NCI-H69 (cell line): ENCODE data around the gene EPB41L2.

ENCODE experiments used
- DNase-seq: peaks from one replicate; lab custom pipeline; 2025; lab: John Stamatoyannopoulos, UW

Gene EPB41L2

DNA sequence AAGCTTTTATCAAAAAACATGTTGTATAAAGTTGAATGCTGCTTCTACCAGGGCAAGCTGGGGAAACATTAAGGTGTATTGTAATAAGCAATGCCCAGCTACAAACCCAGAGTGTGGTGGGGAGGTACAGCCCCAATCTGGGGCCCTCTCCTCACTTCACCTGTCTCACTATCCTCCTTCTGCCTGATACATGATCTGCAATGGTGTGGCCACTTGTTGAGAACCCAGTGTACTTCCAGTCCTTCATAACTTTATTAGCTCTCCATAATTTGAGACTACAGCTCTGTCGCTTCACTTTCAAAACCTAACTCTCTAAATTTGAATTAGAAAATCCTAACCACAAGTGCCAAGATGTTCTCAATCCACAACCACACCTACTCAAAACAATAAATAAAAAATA lies 84.9 kb downstream of the EPB41L2 start:
- no peak for DNase-seq

DNA sequence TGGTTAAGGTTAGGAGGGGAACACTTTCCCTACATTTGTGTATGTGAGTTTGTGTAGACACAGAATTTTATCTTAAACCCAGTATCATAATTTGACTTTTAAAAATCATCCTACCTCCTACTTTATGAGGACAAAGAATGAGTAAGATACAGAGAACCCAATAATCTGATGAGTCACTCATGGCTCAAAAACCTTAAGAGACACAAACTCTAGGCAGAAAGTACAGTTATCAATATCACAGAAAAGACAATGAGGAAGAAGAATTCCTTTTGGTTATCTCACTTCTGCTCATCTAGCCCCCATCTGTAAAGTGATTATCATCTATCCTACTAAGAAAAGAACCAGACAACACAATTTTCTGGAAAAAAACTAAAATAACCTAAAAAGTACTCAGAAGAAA lies 87.7 kb downstream of the EPB41L2 start:
- no peak for DNase-seq

DNA sequence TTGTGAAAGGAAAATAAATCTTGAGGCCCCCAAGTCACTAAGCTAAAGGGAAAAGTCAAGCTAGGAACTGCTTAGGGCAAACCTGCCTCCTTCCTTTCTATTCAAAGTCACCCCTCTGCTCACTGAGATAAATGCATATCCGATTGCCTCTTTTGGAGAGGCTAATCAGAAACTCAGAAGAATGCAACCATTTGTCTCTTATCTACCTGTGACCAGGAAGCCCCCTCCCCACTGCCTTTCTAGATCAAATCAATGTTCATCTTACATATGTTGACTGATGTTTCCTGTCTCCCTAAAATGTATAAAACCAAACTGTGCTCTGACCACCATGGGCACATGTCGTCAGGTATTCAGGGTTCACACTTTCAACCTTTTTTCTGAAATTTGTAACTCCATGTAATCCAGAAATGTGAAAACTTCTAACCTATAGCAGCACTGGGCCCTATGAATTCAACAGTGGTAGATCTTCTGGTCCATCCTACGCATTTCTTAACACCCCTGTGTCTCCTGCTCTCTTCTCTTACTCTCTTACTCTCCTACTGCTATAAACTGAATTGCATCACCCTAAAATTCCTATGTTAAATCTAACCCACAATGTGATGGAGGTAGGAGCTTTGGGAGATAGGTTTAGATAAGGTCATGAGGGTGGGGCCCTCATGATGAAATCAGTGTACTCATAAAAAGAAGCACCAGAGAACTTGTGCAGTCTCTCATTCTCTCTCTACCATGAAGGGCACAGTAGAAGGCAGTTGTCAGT lies 89.3 kb downstream of the EPB41L2 start:
- no peak for DNase-seq

DNA sequence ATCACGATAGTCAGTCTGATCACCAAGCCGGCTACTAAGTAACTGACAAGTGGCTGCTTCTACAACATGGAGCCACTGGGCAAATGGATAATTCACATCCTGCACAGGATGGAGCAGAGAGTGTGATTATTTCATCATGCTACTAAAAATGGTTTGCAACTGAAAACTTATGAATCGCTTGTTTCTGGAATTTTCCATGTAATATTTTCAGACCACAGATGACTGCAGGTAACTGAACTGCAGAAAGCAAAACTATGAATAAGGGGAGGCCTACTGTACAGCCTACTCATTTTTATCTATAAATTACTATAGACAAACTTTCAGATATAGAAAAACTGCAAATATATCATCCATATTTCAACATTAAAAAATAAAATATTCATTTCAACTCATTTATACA lies 91.5 kb downstream of the EPB41L2 start:
- DNase-seq, result no peak

DNA sequence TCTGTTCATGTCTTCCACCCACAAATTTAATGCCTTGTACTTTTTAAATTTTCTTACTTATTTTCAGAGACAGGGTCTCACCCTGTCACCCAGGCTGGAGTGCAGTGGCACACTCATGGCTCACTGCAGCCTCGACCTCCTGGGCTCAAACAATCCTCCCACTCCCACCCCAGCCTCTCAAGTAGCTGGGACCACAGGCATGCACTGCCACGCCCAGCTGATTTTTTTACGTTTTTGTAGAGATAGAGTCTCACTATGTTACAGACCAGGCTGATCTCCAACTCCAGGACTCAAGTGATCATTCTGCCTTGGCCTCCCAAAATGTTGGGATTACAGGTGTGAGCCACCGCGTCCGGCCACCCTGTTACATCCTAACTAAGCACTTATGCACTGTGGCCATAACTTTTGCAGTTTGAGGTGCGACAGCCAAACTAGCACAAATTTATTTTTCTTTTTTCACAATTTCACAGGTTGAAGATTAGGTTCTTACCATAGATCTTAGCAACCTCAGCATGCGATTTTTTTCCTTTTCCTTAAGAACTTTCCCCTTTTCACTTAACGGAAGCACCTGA lies 92.1 kb downstream of the EPB41L2 start:
- no peak for DNase-seq

DNA sequence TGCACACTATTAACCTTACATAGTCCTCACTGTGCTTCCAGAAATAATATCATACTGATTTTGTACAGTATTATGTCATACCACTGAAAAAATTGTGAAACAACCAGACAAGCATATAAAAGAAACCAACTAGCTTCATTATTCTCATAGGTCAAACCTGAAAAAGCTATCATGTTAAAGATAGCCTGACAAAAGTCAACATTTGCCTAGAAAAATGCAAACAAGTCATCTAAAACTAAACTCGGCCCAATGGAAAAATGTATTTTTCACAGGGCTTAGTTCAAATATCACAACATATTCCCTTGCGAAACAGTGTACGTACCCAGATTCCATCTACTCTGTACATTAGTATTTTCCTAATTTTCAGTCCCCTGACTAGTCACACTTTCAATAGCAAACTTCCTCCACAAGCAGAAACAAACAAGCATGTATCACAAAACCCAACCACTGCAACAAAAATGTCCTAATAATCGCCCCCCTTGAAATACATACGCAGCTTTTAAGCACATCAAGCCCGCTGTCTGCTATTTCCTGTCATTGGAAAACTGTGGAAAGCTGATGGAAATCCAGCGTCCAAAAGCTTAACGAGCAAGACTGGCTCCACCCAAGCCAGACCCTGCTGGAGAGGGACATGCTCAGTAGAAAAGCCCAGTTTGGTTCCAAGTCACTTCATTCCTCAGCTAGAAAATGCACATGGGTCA lies 93.1 kb downstream of the EPB41L2 start:
- no peak for DNase-seq

DNA sequence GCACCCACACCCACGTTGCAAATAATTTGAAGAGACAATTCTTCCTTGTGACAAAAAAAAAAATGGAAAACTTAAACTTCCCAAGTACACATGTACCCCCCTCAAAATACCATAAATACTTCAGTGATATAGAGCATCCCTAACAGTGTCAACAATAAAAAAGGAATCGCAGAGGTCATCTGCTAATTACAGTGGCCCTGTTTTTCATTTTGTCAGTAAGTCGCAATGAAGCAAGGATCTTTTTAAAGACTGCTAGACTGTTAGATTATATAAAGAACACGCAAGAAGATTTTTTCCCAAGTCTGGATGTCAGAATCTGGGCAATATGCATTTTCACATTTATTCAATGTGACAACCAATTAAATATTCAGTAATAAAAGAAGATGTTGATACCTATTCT lies 93.9 kb downstream of the EPB41L2 start:
- DNase-seq, result no peak

DNA sequence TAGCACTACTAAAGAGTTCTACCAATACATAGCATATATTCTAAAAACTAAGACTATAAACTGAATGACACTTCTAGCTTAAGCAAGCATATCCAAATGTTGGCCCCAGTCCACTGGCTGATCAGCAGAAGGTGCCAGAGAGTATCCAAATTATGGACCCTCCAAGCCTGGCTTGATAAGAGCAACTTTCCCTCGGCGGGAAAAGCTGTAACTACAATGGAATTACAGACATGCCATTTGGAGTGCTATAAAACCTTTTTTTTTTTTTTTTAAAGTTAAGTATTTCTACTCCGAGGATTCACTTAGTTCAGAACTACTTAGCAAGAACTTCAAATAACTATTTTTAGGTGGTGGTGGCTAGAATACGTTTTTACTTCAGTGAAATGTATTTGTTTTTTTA lies 94.6 kb downstream of the EPB41L2 start:
- DNase-seq, result no peak

DNA sequence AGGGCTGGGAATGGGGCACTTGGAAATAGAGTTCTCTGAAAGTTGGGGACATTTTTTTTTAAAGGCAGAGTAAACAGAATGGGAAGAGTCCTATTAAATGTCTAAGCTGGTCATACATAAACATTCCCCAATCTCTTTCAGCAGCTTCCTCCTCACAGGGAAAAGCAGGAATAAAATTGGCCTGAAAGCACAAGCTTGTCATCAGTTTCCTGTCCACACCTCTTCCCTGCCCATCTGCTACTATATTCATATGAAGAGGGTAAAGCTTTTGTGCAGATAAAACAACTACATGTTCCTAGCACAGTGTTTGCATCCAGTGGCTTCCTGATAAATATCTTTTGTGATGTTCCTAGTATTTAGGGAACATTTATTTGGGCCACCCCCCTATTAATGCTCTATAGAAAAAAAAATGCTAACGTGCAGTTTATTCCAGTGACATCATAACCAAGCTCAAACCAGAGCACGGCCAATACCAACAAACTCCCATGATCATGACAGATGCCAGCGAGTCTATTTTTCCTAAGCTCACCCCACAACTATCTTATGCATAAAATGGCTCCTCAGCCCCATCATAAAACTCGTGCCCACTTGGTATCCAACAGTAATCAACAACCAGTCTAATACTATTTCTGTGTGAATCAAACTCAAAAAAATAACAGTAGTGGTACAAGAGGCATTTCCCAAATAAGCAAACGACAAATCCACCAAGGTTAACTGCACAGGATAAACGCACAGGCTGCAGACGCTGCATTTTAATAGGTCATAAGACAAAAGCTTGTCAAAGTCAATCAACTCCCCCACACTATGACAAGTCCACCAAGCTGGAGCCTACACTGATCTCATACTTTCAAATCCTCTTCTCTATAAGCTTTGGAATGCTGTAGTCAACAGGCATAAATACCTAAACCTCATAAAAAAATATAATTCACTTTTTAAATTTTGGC lies 95.3 kb downstream of the EPB41L2 start:
- DNase-seq, result no peak

DNA sequence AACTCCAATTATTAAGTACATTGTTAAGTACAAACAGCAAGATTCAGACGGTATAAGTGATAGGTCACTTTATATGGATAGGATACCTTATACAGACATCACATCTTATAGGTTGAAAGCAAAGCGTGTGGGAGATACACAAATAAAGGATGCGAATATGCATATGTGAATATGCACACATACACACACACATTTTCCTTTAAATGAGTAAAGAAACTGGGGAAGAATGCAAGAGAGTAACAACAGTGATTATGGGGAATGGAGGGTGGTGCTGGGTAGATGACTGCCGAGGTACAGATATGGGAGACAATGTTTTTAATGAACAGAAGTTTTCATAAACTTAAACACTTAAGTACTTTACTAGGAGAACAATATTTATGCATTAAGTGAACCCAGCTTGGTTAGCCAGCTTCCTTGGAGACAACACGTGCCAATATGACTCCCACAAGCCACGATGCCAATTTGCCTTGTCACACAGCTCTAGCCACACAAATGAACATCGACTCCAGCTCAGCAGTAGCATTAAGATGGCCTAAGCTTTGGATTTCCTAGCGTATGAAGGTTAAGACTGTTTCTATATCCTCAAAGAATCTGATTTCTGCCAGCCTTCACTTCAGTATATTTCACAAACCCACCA lies 96.6 kb downstream of the EPB41L2 start:
- DNase-seq, result no peak

DNA sequence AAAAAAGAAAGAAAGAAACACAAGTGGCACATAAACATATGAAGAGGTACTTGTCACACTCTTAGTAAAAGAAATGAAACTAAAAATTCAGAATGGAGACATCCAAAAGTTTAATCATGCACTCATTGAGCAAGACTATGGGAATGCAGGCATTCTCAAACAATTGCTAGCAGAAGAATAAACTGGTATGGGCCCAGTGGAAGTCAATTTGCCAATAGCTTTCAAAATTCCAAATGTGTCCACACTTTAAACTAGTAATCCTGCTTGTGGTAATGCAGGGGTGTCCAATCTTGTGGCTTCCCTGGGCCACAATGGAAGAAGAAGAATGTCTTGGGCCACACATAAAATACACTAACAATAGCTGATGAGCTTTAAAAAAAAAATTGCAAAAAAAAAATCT lies 97.4 kb downstream of the EPB41L2 start:
- no peak for DNase-seq

DNA sequence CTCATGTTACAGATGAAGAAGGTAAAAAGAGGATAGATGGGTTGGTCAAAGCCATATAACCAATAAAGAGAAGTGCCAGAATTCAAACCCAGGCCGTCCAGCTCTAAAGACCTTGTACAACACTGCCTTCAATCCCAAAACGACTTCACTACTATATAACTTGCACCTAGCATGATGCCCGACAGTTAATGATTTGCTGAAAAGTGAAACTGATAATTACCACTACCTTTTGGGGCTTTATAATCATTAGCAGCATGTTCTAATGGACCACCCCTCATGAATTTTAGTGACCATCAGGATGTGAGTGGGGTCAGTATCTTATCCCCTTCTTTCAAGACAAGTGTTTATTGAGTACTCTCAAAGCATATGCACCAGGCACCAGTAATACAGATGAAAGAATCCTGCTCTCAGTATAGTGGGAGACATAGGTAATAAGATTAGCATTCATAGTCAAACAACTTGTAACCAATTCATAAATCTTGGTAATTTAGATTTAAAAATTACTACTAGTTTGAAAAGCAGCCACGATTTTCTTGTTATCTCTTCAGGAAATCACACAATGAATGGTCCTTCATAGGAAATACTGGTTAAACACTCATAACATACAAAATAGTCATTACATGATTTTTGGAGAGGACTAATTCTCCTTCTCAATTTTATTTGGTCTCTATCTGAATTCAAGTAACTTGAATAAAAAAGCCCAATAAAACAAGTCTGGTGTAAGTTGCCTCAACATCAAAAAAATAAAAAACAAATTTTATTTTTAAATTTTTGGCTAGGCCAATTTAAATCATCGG lies 98.0 kb downstream of the EPB41L2 start:
- DNase-seq, result no peak

DNA sequence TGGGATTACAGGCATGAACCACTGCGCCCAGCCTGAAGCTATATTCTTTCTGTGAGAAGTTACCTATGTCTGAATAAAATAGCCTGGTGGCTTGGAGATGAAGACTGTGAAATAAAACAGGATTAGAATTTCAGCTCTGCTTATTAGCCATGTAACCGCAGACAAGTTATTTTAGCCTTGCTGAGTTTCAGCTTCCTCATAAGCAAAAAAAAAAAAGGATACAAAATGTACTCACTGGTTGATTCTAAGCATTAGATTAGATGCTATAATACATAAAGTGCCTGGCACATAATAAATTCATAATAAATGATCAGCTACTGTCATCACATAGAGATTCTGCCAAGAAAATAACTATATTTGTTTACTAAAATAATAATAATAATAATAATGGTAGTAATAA lies 98.8 kb downstream of the EPB41L2 start:
- DNase-seq, result no peak

DNA sequence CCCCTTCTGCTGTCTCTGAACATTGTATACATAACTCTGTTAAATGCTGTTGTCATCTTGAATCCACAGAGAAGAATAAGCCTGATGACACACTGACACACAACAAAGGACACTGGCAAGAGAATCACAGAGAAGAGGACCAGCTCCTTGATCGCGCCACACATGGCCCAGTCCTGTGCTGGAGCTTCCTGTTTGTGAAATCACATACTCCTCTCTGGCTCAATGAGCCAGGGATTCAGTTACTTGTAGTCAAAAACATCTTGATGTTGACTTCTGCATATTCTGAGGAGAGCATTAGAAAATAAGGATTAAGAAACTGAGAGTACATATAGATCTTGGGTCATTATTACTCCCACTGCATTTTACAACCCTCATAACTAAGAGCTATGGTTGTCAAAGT lies 100.1 kb downstream of the EPB41L2 start:
- DNase-seq, result no peak

DNA sequence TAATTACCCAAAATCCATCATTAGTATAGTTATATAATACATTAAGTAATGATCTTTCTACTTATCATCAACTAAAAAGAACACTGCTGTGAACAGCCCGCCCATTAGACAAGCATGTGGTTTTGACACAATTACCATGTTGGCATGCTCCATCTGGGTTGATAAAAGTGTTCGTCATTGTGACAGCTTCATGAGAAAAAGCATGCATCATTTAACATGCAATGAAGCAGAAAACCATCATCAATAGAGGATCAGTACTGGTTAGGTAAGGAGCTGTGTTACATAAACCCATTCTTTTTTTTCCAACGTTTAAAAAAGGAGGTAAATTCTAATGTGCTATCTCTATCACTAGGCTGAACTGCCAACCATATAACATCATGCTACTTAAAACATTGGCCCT lies 101.9 kb downstream of the EPB41L2 start:
- DNase-seq, result peak; percentile 5

DNA sequence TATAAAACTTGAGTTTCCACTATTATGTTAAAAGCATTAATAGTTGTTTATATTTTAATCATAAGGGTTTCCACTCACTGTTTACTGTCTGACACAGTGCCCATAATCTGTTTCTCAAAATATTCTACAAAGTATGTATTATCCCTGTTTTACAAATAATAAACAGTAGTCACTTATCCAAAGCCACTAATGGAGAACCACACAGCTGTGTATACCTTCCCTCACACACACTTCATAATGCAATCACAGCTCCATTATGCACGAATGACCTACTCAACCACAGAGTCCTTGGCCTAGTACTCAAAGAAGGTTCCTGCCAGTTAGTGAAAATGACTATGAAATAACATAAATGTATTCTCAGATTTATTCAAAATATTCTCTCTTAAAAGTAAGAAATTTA lies 103.1 kb downstream of the EPB41L2 start:
- DNase-seq, result no peak

DNA sequence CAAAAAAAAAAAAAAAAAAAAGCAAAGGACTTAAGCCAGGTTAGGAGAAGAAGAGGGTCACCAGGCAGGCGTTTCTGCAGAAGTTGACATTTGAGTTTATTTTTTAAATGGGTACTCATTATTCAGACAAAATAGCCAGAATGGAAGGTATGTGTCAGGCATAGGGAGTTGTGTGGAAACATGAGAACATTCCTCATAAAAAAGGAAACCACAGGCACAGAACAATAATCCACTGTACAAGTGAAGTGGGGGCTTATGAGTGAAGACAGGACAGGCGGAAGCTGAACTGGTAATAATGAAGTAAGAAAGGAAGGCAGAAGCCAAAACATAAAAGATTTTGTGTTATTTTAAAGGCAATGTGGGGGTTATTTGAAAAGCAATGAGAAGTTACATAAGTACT lies 104.6 kb downstream of the EPB41L2 start:
- DNase-seq, result no peak

DNA sequence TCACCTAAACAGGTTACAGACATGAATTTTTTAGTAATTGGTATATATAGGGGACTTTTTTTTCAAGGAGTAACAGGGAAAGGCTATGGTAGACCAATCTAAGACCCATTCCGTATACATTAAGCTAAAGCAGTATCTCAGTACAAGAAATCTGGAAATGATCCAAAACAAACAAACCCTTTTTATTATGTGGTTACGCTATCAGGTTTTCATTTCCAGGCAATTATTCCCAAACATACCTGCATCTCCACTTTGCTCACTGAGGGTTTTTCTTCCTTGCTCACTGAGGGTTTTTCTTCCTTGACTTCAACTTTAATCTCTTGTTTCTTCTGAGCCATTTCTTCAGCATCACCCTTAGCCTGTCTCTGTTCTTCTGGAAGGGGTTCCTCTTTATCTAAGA lies 107.3 kb downstream of the EPB41L2 start:
- peak; percentile 47 for DNase-seq

DNA sequence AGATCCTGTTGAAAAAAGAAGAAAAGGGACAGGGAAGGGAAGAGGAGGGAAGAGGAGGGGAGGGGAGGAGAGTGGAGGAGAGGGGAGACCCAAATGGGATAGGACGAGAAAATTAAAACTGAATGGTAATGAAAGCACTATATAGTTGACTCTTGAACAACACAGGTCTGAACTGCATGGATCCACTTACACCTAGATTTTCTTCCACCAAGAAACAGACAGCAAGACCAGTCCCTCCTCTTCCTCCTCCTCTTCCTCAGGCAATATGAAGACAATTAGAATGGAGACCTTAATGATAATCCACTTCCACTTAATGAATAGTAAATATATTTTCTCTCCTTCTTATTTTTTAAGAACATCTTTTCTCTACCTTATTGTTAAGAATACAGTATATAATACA lies 113.5 kb downstream of the EPB41L2 start:
- no peak for DNase-seq

DNA sequence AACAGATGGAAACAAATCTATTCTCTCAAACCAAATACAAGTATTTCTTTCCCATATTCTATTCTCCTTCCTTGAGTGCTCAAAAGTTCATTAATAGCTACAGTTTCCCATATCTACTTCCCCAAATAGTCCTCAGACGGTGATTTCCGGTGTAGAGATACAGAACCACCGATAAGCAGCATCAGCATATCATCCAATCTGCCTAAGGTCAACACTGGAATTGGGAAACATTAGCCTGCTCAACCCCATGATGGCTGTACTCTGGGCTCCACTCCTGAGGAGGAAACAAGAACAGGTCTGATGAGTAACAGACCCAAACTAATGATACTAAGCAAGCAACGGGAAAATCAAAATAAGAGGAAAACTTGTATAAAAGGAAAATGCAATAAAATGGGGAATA lies 115.6 kb downstream of the EPB41L2 start:
- no peak for DNase-seq

DNA sequence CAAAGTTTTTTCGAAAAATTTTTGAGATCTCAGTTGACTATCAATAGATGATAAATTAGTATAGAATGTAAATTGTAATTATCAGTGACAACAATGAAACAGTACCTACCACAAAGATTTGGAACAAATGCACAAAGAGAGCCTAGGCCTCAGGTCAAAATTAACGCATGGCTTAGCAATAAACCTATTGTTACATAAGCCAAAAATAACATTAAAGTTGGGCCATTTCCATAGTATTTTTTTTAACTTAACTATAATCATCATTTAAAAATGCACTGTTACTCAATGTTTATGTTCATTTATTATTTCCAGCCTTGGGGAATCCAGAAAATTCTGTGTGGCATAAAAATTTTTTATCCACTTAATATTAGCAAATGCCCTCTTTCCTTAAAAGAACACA lies 117.0 kb downstream of the EPB41L2 start:
- no peak for DNase-seq
